Memory B cell (primary cell): ENCODE data around the gene RSPO3.

ENCODE experiments used
- ATAC-seq: fragments of 150-1000 bp; cut with Tn5 transposase; 2 replicates; pipeline ENCODE4 v1.10.0; 2021; ENCODE audit warnings: low read depth, mild to moderate bottlenecking, moderate library complexity
- DNase-seq, 2 donors: peaks; one replicate each; pipeline ENCODE4 v3.0.0; 2022; ENCODE audit warnings: low spot score in 2 of 2
- H3K27ac Mint-ChIP-seq: one replicate; pipeline ENCODE4 v1.8.0; 2022; ENCODE audit warnings: mild to moderate bottlenecking, moderate library complexity, mixed read lengths
- H3K27me3 Mint-ChIP-seq: one replicate; pipeline ENCODE4 v1.8.0; 2022; ENCODE audit warnings: mixed read lengths
- H3K36me3 Mint-ChIP-seq: one replicate; pipeline ENCODE4 v1.8.0; 2022; ENCODE audit warnings: mild to moderate bottlenecking, mixed read lengths
- H3K4me1 Mint-ChIP-seq: one replicate; pipeline ENCODE4 v1.8.0; 2022; ENCODE audit warnings: mixed read lengths
- H3K4me3 Mint-ChIP-seq: one replicate; pipeline ENCODE4 v1.8.0; 2022; ENCODE audit warnings: mild to moderate bottlenecking, moderate library complexity, mixed read lengths
- H3K9me3 Mint-ChIP-seq: one replicate; pipeline ENCODE4 v1.8.0; 2022; ENCODE audit warnings: mixed read lengths

The RSPO3 gene, protein sequence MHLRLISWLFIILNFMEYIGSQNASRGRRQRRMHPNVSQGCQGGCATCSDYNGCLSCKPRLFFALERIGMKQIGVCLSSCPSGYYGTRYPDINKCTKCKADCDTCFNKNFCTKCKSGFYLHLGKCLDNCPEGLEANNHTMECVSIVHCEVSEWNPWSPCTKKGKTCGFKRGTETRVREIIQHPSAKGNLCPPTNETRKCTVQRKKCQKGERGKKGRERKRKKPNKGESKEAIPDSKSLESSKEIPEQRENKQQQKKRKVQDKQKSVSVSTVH

DNA sequence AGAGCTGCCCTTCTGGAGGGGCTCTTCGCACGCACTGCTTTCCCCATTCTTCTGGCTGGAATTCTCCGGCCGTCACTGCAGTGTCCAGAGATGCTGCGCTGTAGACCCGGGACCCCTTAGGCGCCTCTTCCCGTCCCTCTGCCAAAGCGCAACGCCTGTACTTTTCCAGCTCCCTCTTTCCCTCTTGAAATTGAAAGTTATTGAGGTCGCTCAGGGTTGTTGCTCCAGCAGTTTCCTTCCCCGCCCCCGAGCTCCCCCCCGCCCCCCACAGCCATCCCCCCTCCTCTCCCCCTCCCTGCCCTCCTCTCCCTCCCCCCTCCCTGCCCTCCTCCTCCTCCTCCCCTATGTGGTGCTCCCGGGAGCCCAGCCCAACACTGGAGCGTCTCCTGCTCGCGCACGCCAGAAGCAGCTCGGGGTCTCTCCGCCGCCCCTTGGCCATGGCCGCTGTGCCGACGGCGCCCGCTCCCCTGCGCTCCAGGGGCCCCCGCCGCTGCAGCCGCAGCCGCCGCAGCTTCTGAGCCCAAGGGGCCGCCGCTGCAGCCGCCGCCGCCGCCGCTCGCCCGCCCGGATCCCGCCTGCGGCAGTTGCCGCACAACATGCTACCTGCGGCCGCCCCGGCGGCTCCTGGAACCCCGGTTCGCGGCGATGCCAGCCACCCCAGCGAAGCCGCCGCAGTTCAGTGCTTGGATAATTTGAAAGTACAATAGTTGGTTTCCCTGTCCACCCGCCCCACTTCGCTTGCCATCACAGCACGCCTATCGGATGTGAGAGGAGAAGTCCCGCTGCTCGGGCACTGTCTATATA lies at the start of gene RSPO3:
Gene RSPO3 (plus strand): TSS at position 374 of the 804 bp plus-strand sequence. CDS start 522 bp downstream, outside the sequence.
- DNase-seq, result no peak
- peak within 1 kb of the TSS; percentile 83 for H3K4me3 Mint-ChIP-seq
- peaks cover 22% of the 10 kb centered on the region for H3K4me1 Mint-ChIP-seq
- H3K27ac Mint-ChIP-seq, result no peak within 1 kb of the TSS
- peaks cover 25% of the 10 kb centered on the region for H3K27me3 Mint-ChIP-seq
- no peaks in the 10 kb centered on the region for H3K9me3 Mint-ChIP-seq
- H3K36me3 Mint-ChIP-seq, result no peaks in the 10 kb centered on the region
- peak; percentile 19 for ATAC-seq

DNA sequence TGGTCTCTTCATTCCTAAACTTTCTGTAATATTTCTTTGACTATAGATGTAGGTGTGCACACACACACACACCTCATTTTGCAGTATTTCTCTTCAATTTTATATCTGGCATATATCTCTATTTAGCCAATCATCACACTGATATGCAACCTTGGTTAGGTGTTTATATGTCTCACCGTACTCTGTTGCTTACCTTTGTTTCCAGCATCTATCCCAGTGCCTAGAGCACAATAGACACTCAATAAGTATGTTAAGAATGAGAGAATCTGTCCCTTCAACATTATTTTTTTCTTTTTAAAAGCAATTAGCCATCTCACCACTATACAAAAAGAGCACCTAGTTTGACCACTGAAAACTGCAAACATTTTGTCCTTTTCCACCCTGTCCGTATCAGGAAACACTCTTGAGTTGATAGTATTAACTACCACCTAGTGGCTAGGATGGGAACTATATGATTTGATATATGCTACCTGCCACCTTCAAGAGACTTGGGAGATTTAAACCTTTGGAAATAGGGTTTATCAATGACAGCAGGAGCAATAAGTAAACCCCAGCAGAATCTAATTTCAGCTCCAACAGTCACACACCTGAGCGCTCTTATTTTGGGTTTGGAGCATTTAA lies 48.7 kb upstream of the RSPO3 start:
- no peaks in the 10 kb centered on the region for H3K36me3 Mint-ChIP-seq
- no peak for DNase-seq
- no peak for ATAC-seq
- no peak overlapping the region for H3K27ac Mint-ChIP-seq
- H3K9me3 Mint-ChIP-seq, result no peaks in the 10 kb centered on the region
- no peak overlapping the region for H3K4me3 Mint-ChIP-seq
- H3K27me3 Mint-ChIP-seq, result peaks cover under 1% of the 10 kb centered on the region
- H3K4me1 Mint-ChIP-seq, result no peaks in the 10 kb centered on the region

DNA sequence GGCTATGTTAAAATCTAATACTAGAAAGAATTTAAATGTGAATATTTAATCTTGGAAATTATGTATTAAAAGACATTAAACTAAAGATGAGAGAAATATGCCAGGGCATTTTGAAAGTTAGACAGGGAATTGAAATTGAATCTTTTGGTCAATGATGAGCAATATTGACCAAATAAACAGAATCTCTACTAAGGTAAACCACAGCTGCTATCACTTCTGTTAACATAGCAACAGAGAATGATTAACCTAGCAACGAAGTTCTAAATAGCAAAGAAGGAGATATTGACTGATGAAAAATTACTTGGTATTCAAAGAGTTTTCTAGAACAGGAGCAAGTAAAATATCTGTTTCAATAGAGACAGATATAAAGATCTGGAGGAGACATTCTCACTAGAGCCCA lies 45.2 kb upstream of the RSPO3 start:
- no peak for DNase-seq
- Mint-ChIP-seq H3K9me3 (no peaks in the 10 kb centered on the region), H3K36me3 (no peaks in the 10 kb centered on the region), H3K27ac (no peak overlapping the region), H3K4me1 (no peaks in the 10 kb centered on the region), H3K4me3 (no peak overlapping the region), H3K27me3 (peaks cover 2% of the 10 kb centered on the region)
- ATAC-seq, result no peak

DNA sequence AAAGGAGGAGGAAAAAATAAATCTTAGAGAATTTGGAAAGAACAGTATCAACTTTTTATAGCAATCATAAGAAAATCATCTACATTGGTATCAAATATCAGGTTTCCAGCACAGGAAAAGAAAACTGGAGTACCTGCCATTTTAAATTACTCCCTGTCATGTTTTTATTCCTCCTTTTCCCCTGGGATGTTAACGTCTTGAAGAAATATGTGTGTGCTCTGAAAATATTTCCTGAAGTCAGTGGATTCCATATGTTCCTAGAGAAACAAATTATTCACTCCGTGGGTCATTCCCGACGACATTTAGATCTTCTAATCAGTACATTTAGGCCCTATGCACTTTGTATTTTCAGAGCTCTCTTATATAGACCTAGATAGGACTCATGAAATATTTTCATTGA lies 42.0 kb upstream of the RSPO3 start:
- peaks cover 4% of the 10 kb centered on the region for H3K27me3 Mint-ChIP-seq
- no peak overlapping the region for H3K27ac Mint-ChIP-seq
- no peaks in the 10 kb centered on the region for H3K4me1 Mint-ChIP-seq
- H3K4me3 Mint-ChIP-seq, result no peak overlapping the region
- DNase-seq (no peak), ATAC-seq (no peak)
- H3K9me3 Mint-ChIP-seq, result no peaks in the 10 kb centered on the region
- no peaks in the 10 kb centered on the region for H3K36me3 Mint-ChIP-seq

DNA sequence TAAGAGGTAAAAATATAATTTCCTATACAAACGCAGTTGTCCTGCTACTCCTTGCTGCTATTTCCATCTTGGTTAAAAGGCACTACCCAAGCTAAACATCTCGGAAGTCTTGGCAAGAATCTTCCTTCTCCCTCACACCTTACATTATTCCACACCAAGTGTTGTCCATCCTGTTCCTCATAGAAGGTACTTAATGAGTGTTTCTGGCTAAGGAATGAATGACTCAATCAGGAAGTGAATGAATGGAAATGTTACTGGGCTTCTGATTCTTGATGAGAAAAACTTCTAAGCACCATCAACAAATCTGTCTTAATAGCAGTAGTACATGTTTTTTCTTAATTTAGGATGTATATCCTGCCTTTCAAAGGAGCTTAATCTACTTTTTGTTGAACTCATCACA lies 40.6 kb upstream of the RSPO3 start:
- Mint-ChIP-seq H3K27ac (no peak overlapping the region), H3K4me1 (no peaks in the 10 kb centered on the region), H3K4me3 (no peak overlapping the region), H3K36me3 (no peaks in the 10 kb centered on the region), H3K27me3 (peaks cover 4% of the 10 kb centered on the region), H3K9me3 (no peaks in the 10 kb centered on the region)
- ATAC-seq (no peak), DNase-seq (no peak)

DNA sequence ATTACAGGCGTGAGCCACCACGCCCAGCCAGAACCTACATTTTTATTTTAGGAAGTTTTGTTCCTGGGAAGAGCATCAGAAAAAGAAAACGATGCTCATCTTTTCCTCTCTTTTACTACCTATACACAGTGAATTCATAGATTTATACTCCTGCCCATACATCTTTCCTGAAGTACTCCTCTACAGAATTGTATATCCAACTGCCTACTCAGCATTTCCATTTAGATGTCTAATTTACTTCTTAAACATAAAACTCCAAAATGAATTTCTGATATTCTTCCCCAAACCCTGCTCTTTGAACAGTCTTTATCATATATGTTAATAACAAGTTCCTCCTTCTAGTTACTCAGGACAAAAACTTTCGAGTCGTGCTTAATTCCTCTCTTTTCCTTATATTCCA lies 39.8 kb upstream of the RSPO3 start:
- Mint-ChIP-seq H3K36me3 (no peaks in the 10 kb centered on the region), H3K27me3 (peaks cover 4% of the 10 kb centered on the region), H3K4me1 (no peaks in the 10 kb centered on the region), H3K9me3 (no peaks in the 10 kb centered on the region), H3K4me3 (no peak overlapping the region), H3K27ac (no peak overlapping the region)
- ATAC-seq (no peak), DNase-seq (no peak)

DNA sequence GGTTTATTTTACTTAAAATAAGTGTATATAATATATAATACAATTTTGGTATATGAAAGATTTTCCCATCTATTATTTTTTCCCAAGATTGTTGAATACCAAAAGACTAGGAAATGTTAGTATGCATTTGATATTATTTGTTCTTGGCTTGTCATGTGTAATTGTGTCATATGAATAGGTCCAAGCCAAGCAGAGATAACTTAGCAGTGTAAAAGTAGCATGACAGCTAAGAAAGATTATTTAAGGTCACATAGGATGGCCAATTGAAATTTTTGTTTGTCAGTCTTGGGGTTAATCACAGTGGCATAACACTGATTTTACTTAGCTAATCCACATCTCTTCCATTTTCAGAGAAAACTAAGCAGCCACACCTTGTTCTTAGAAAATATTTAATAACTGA lies 38.8 kb upstream of the RSPO3 start:
- no peaks in the 10 kb centered on the region for H3K36me3 Mint-ChIP-seq
- H3K4me1 Mint-ChIP-seq, result no peaks in the 10 kb centered on the region
- no peaks in the 10 kb centered on the region for H3K9me3 Mint-ChIP-seq
- ATAC-seq (no peak), DNase-seq (no peak)
- no peak overlapping the region for H3K4me3 Mint-ChIP-seq
- no peak overlapping the region for H3K27ac Mint-ChIP-seq
- peaks cover 4% of the 10 kb centered on the region for H3K27me3 Mint-ChIP-seq

DNA sequence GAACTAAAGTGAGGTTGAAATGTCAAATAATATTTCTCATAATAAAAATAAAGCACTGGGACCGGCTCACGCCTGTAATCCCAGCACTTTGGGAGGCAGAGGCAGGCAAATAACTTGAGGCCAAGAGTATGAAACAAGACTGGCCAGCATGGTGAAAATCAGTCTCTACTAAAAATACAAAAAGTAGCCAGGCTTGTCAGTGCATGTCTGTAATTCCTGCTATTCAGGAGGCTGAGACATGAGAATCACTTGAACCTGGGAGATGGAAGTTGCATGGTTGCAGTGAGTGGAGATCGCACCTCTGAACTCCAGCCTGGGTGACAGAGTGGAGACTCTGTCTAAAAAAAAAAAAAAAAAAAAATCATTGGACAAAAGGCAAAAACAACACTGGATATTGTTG lies 38.4 kb upstream of the RSPO3 start:
- H3K4me1 Mint-ChIP-seq, result no peaks in the 10 kb centered on the region
- peaks cover 2% of the 10 kb centered on the region for H3K27me3 Mint-ChIP-seq
- H3K9me3 Mint-ChIP-seq, result no peaks in the 10 kb centered on the region
- H3K27ac Mint-ChIP-seq, result no peak overlapping the region
- no peak for DNase-seq
- no peak overlapping the region for H3K4me3 Mint-ChIP-seq
- ATAC-seq, result no peak
- H3K36me3 Mint-ChIP-seq, result no peaks in the 10 kb centered on the region

DNA sequence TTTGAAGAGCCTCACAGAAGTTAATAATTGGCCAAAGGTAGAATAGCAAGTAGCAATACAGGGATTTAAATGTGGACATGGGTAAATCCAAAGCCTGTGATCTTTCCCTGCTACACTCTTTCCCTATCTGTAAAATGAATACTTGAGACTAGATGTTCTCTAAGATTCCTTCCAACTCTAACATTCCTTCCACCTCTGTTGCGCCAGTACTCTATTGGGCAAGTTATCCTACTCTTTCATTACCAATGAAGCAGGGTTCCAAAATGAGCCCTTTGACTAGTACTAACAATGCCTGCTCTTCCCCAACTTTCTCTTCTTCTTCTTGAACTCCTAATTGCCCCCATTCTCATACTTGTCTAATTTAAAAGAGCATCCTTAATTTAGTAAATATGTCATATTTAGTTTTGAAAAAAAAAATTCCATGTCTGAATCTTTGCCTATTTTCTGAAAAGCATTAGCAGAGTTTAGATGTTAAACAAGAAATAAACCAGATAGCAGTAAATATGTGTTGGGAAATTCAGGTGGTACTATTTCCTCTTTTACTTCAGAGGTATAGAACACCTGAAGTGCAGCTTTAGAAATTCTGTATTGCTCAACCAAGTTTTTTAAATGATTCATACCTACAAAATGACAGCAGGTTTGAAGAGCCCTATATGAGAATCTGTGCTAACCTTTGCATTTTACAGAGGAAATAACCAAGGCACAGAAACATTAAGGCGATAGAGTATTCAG lies 35.1 kb upstream of the RSPO3 start:
- H3K4me3 Mint-ChIP-seq, result no peak overlapping the region
- peaks cover 2% of the 10 kb centered on the region for H3K27me3 Mint-ChIP-seq
- no peak for DNase-seq
- no peaks in the 10 kb centered on the region for H3K4me1 Mint-ChIP-seq
- H3K36me3 Mint-ChIP-seq, result no peaks in the 10 kb centered on the region
- no peaks in the 10 kb centered on the region for H3K9me3 Mint-ChIP-seq
- no peak for ATAC-seq
- H3K27ac Mint-ChIP-seq, result no peak overlapping the region

DNA sequence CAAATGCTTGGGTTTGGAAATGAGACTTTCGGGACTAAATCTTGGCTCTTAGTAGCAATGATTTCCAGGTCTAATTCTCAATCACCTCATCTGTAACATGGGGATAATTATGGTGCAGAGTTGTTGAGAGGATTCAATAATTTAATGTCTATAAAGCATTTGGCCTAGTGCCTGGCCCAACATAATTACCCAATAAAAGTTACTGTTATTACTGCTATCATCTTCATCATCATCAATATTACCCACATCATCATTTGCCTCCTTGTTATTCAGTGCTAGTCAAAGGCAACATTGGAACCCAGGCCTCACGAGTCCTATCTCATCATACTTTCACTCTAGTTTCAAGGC lies 34.5 kb upstream of the RSPO3 start:
- H3K4me3 Mint-ChIP-seq, result no peak overlapping the region
- no peaks in the 10 kb centered on the region for H3K4me1 Mint-ChIP-seq
- no peaks in the 10 kb centered on the region for H3K36me3 Mint-ChIP-seq
- peaks cover 2% of the 10 kb centered on the region for H3K27me3 Mint-ChIP-seq
- H3K27ac Mint-ChIP-seq, result no peak overlapping the region
- H3K9me3 Mint-ChIP-seq, result no peaks in the 10 kb centered on the region
- ATAC-seq, result no peak
- no peak for DNase-seq

DNA sequence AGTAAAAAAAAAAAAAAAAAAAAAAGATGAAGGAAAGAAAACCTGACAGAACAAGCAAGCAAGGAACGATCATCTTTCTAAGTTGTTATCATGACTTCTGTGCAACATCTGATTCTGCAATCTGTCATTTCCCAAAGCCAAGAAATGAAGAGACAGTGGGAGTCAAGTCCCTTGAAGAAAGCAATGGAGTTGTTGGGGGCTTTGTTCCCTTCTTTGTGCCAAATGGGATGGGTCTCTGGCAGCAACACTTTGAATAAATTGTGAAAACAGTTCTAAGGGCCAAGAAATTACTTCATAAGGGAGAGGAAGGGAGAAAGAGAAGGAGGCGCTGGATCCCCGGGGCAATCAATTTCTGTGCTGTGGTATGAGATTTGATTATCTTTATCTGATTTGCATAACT lies 33.3 kb upstream of the RSPO3 start:
- Mint-ChIP-seq H3K36me3 (no peaks in the 10 kb centered on the region), H3K27me3 (no peaks in the 10 kb centered on the region), H3K4me3 (no peak overlapping the region), H3K4me1 (no peaks in the 10 kb centered on the region), H3K27ac (no peak overlapping the region), H3K9me3 (no peaks in the 10 kb centered on the region)
- DNase-seq, result no peak
- no peak for ATAC-seq

DNA sequence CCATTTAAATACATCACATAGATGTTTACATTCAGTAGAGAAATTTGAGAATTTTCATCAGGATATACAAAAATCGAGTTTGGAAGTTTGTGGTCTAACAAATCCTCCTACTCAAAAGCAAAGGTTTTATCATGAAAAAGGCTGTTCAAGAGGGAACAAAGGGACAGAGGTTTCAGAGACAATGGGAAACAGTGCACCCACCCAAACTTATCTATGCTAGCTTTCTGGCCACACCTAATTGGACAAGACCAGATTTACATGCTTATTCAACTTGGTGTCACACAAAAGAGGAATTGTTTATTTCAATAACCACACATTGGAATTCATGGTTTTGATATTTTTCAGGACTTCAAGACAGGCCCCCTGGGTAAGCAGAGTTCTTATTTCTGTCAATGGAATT lies 28.4 kb upstream of the RSPO3 start:
- ATAC-seq, result no peak
- Mint-ChIP-seq H3K27ac (no peak overlapping the region), H3K36me3 (no peaks in the 10 kb centered on the region), H3K4me3 (no peak overlapping the region), H3K9me3 (no peaks in the 10 kb centered on the region), H3K27me3 (no peaks in the 10 kb centered on the region), H3K4me1 (no peaks in the 10 kb centered on the region)
- DNase-seq, result no peak

DNA sequence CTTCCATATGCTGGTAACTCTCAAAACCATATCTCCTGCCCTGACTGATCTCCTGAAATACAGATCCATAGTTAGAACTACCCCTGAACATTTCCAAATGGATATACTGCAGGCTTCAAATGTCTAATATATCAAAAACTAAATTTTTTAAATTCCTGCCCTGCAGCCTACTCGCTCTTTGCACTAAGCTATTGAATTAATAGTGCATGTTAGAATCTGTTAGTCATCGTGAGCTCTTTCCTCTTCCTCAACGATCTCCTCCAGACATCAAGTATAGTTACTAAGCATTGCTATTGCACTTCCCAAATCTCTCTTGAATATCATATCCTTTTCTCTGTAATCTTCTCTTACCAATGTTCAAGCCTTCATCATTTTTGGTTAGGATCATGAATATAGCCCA lies 26.0 kb upstream of the RSPO3 start:
- DNase-seq (no peak), ATAC-seq (no peak)
- peaks cover 2% of the 10 kb centered on the region for H3K27me3 Mint-ChIP-seq
- no peaks in the 10 kb centered on the region for H3K9me3 Mint-ChIP-seq
- no peak overlapping the region for H3K4me3 Mint-ChIP-seq
- H3K36me3 Mint-ChIP-seq, result no peaks in the 10 kb centered on the region
- no peak overlapping the region for H3K27ac Mint-ChIP-seq
- no peaks in the 10 kb centered on the region for H3K4me1 Mint-ChIP-seq

DNA sequence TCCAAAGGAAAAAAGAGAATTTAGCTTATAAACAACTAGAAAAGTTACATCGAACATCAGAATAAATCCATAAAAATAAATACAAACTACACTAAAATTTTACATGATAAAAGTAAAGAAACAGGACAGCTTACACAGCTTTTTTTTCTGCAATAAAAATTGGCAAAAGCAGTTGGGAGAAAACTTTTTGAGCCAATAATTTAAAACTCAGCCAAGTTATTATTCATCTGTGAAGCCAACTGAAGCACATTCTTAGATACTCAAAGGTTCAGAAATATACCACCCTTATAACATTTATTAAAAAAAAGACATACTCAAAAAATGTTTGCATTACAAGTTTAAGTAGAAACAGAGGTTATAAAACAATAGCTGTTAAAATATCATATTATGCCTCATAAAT lies 23.7 kb upstream of the RSPO3 start:
- no peak overlapping the region for H3K27ac Mint-ChIP-seq
- H3K4me3 Mint-ChIP-seq, result no peak overlapping the region

More for the DNA sequence above, 23.7 kb upstream of the RSPO3 start:
- Mint-ChIP-seq H3K27me3 (peaks cover 2% of the 10 kb centered on the region), H3K4me1 (no peaks in the 10 kb centered on the region), H3K9me3 (no peaks in the 10 kb centered on the region), H3K36me3 (no peaks in the 10 kb centered on the region)
- no peak for DNase-seq
- no peak for ATAC-seq
